ENCODE data around the gene HHAT. TPM values are rescaled to one million over a fixed set of nuclear protein-coding genes. Genes with fewer than 3 reads are reported as not detected.

Gene HHAT
- total RNA-seq, 1 donor, result 15.1 TPM

DNA sequence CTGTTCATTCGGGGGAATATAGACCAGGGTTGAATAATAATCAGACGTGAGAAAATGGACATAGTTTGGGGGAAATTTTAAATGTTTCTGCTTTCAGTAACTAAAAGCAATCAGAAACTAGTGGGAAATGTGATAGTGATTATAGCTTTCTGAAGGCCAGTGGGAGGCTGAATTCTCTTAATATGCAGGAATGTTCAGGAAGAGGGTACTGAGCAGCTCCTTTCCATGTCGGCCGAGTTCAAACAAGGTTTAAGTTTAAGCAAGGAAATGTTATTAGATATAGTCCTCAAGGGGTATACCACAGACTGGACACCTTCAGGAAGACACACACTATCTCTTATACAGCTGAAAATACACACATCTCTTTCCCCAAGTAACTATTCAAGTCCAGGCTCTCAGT is 105.5 kb downstream of the HHAT start:
- no peak for DNase-seq (ENCODE audit: low read depth in 2 of 3, low spot score in 2 of 3)

DNA sequence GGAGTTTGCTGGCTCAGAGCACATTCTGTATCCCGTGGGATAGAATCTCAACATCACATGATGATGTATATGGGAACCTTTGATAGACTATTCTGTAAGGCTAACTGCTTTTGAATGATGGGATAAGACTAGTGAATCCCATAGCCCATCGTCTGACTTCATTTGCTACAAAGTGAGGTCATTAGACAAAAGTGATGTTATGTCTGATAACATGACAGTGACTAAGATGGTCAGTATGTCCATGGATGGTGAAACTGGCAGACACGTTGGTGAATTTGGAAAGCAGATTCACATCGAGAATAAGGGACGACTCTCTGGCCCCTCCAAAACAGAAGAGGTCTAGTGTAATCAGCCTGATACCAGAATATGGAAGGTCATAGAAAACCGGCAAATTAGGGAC is 108.4 kb downstream of the HHAT start:
- no peak for DNase-seq (ENCODE audit: low read depth in 2 of 3, low spot score in 2 of 3)

DNA sequence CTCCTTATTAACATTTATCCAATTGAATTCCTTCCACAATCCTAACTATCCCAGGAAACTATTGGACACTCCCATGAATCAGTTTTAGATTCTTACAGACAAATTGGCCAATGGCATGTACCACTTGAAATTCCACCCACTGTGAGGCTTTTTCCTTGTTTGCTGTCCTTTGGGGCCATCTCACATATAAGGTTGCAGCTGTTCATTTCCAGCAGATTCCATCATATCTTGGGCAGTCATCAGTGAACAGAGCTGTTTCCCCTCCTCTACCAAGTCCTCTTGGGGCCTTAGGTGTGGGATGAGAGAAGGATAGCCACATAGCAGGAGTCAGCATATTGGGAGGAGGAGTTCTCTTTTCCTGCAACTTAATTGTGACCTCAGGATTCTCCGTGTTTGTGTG is 109.1 kb downstream of the HHAT start:
- DNase-seq (ENCODE audit: low read depth in 2 of 3, low spot score in 2 of 3), result no peak

DNA sequence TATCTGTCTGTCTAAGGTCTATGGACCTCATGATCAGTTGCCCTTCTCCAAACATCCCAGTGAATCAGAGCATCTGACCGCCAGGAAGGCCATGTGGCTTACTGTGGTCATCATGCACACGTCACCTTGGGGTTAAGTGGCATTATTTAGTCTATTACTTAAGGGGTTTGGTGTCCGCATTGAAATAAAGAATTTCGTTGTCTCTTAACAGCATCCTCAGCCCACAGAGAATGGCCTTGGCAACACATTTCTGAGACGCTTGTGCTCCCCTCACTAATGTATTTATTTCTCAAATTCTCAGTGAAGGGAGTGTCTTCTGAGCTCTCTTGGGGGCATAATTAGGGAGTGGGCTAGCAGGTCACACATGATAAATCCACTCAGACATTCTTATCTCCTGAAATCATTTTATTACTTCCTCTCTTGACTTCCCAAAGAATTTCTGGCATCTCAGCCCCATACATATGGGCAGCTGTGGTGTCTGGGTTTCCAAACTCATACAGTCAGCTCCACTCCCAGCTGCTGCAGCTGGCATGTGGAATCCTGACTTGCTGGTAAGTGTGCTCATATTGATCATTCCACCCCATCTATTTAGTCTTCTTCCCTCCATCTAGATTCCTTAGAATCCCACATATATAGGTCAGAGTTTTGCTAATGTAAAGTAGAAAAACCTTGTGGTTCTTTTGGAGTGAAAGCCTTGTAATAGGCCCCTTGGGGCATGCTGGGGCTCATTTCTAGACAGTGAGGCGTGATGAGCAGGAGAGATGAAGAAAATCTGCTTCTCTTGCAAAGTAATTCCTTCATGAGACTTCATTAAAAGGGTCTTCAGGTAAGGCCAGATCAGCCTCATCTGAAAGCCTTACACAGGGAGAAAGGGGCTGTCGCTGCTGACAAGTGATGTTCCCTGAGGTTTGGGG is 110.5 kb downstream of the HHAT start:
- DNase-seq (ENCODE audit: low read depth in 2 of 3, low spot score in 2 of 3), result no peak

DNA sequence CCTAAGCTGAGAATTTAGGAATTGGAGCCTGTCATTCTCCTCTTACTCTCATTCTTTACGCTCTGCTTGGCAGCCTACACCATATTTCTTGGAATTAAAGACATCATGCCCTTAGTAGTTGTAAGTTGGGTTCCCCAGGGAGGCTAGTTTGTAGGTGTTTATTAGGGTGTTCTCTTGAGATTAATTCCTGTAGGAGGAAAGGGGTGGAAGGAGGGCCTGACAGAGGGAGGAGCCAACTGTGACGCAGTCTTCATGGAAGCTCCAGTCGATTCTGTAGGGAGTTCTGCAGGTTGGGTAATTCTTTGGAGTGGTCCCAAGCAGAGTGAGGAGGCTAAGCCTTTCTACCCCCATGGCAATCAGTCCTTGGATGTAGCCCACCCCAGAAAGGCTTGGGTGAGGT is 111.4 kb downstream of the HHAT start:
- DNase-seq (ENCODE audit: low read depth in 2 of 3, low spot score in 2 of 3), result no peak

DNA sequence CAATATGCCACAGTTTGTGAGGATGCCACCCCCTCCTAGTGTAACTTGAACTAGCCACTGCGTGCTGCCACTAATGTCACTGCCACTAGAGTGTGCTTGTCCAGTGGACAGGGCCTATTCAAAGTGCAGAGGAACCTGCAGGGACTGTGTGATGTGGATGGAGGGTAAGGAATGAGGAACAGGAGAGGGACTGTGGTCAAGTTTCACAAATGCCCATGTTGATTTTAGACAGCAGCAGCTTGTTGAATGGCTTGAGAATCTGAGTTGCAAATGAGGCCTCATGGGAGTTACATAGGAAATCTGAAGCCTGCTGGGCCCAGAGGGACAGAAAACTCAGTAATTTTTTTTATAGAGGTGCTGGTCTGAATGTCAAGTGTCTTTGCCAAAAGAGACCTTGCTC is 112.3 kb downstream of the HHAT start:
- DNase-seq (ENCODE audit: low read depth in 2 of 3, low spot score in 2 of 3), result no peak

DNA sequence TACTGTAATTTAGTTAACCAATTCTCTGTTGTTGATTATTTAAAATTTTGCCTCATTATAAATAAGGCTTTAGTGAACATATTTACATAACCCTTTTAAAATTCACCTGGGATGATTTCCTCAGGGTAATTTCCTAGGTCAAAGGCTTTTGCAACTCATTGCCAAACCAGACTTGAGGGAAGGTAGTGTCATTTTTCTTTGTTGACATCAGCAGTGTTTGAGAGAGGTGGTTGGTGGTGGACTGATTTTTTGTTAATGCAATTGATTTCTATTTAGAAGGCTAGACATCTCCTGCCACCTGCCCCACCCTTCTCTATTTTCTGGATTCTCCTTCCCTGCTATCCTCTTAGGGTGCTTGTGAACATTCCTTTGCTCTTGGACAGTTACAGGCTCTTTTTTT is 116.8 kb downstream of the HHAT start:
- no peak for DNase-seq (ENCODE audit: low read depth in 2 of 3, low spot score in 2 of 3)

DNA sequence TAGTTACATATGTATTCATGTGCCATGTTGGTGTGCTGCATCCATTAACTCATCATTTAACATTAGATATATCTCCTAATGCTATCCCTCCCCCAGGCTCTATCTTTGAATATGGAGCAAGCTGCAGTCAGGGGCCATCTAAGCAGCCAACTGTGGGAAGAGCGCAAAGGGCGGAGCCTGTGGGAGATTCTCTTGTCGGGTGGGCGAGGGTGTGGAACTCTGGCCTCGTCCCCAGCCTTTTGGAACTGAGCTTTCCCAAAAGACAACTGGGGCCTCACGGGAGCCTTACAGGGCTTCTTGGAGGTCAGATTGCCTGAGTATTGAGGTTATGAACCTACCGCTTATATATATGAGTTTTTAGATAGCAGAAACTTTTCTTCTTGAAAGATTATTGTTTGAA is 117.2 kb downstream of the HHAT start:
- no peak for DNase-seq (ENCODE audit: low read depth in 2 of 3, low spot score in 2 of 3)

DNA sequence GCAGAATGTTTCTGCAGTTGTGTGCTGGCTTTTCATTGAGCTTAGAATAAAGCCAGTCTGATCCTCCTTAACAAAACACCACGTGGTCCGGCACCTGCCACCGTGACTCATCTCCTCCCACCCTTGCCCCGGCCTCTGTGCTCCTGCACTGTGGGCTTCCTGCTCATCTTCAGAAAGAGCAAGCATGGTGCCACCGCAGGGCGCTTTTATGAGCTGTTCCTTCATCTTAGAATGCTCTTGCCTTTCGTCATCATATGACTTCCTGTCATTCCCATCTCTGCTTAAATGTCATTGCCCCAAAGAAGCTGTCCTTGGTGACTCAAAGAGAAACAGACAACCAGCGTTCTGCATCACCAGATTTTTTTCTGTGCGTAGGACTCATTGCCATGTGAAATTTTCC is 117.8 kb downstream of the HHAT start:
- DNase-seq (ENCODE audit: low read depth in 2 of 3, low spot score in 2 of 3), result no peak

DNA sequence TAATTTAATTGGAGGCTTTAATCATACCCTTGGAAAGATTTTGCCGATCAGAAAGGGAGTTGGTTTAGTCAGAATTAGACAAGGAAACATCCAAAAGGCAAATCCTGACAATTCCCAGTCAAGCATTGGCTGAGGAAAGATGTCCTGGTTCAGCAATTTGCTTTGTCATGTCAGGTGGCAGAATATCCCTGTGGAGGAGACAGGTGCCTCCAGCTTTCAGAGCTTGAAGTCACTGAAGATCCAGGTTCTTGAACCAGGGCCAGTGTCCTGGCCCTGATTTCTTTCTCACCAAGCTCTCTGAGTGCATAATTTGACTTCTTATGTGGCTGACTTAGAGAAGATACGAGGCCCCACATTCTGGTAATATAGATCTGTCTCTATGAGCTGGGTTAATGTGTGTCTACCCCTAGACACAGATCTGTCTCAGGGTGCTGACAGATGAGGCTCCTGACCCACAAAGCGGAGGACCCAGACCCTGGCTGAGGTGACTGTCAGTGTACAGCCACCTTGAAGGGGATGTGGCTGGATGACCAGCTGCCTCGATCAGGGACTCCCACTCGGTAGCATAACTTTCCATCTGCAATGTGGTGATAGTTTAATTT is 118.9 kb downstream of the HHAT start:
- DNase-seq (ENCODE audit: low read depth in 2 of 3, low spot score in 2 of 3), result no peak

DNA sequence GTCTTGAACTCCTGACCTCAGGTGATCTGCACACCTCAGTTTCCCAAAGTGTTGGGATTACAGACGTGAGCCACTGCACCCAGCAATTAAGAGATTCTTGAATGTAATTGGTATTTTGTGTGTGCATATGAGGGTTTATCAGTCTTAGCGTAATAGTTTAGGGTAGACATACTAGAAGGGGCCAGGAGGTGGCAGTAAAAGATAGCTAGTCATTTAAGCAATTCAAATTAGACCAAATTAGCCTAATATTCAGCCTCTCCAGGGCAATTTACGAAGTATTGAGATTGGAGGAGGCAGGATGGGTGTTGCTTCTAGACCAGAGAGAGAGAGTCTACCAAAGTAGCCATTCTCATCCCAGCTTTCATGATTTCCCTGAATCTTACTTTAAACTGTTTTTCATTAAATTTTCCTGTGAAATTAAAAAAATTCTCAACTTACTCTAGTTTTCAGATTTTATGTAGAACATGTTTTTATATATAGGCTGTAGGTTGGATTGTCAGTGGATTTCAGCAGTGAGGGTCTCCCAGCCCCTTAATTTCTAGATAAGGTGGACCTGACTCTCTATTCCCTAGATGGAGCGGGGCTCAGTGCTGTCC is 119.7 kb downstream of the HHAT start:
- peak in 2 of 3 donors; percentile 47 to 73 for DNase-seq (ENCODE audit: low read depth in 2 of 3, low spot score in 2 of 3)

DNA sequence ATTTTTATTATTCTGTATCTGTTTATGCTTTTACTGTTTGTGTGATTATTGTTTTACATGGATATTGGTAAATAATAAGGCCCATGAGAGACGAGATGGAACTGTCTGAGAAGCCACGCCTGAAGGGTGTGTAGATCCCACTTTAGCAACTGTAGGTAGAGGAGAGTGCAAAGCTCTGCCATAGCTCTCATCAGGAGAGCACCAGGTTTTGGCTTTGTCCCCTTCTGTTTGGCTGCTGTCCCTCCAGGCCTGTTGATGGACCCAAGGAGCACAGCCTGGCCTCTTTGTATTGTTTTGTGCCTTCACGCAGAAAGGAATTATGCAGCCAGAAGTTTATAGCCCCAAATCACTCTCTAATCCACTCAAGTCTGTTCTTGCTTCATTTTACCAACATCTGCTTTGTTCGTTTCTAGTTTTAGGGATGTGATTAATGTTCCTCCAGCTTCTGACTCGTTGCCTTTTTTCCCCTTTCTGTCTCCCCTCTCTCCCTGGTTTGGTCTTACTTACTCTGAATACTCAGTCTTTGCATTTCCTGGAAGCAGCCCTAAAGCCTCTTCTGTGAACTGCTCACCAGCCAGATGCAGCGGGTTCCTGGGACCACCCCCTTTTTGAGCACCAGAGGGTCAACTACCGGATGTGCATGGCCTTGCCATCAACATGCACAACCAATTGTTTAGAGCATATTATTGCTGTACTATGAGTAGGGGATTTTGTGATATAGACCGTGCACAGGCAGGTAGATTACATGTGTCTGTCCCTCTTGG is 127.3 kb downstream of the HHAT start:
- no peak for DNase-seq (ENCODE audit: low read depth in 2 of 3, low spot score in 2 of 3)

DNA sequence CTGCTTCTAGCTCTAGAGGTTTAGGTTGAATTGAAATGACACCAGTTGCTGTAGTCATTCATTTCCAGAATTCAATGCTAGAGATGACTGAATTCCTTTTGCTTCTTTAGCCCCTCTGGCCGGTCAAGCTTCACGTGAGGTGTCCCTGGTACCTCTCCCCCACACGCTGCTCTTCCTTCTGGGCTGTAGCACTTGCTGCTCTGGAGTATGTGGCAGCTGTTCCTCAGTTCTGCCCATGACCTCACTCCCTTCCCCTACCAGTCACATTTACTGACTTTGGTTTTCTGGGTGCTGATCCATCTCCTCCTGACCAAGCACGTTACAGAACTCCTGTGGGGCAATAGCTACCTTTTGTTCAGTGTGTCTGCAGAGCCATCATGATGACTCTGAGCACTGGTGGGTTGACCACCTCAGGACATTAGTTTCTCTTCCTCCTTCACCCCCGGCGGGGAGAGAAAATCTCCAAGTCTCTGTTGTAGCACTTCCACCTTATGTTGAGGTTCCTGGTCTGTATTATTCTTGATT is 128.1 kb downstream of the HHAT start:
- no peak for DNase-seq (ENCODE audit: low read depth in 2 of 3, low spot score in 2 of 3)

DNA sequence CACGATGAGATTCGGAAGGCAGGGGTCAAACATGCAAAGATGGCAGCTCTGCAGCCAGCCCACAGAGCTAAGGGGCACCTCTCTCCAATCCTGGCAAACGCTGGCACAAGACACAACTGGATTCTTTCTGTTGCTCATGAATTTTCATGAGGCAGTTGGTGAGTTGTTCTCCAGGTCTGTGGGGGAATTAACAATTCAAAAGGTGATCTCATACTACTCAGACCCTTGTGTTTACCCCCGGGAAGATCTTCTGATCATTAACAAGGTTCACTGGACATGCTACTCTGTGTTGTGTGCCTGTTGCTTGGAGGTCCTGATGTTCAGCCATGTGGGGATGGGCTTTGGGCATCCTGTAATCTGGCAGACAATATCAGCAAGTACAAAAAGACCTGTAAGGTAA is 128.9 kb downstream of the HHAT start:
- DNase-seq (ENCODE audit: low read depth in 2 of 3, low spot score in 2 of 3), result no peak

DNA sequence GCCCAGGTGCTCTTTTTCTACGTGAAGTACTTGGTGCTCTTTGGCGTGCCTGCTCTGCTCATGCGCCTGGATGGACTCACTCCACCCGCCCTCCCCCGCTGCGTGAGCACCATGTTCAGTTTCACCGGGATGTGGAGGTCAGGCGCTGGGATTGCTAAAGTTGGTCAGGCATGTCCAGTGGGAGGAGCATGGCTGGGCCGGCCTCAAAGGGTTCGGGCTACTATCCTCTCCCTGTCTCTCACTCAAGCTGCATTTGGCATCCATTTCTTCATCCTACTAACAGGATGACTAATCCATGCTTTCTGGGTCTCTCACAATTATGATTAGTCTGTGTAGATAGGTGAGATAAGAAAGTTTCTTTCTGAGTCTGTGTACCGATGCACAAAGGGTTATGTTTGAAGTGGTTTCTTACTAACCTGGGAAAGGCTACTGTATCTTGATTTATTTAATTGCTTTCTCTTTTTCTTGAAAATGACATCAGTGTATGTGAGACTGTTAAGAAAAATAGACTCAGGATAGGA is 135.9 kb downstream of the HHAT start:
- DNase-seq (ENCODE audit: low read depth in 2 of 3, low spot score in 2 of 3), result no peak

DNA sequence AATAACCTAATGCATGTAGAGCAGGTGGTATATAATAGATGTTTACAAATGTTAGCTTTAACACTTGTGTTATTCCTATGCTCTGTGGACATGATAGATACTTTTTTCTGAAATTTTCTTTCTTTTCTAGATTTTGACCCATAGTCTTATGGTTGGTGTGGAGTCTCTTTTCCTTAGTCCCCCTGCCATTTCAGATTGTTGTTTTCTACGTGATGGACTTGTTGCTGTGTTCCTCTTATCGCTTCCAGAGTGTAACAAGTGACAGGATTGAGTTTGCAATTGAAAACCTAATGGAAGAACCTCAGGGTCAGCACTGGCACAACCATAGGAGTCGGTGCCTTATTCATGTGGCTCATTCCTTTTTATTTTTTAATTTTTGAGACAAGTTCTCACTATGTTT is 136.4 kb downstream of the HHAT start:
- no peak for DNase-seq (ENCODE audit: low read depth in 2 of 3, low spot score in 2 of 3)

DNA sequence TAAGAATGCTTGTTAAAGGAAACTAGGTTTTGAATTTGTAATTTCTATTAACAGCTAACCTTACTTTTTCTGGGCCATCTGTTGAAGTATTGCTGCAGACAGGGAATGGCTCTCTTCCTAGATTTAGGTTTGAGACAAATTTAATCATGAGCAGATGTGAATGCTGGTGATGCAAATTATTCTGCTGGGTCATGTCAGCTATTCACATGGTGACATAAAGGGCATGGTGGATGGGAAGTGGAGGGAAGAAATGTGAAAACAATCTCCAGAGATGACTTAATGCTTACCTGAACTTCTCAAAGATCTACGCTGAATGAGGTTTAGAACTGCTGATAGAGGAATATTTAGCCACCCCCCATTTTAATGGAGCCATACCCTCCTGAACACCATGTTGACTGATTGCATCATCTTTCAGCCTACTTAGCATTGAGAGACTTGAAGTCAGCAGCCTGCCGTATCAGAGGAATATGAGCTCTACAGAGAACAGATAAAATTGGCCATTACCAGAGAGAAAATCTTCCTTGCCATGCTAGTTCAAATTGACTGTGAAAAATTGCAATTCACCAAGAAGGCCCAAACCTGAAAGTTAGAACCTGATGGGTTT is 138.8 kb downstream of the HHAT start:
- no peak for DNase-seq (ENCODE audit: low read depth in 2 of 3, low spot score in 2 of 3)

DNA sequence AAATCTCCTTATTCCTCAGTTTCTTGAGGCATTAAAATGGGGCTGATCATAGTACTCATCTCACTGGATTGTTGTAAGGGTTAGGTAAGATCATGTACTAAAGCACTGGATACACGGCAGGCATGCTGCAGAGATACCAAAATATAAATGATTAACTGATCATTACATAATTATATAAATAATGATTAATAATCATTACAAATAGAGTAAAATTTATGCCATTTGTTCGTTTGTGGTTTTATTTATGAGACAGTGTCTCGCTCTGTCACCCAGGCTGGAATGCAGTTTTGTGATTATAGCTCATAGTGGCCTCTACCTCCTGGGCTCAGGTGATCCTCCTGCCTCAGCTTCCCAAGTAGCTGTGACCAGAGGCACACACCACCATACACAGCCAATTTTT is 140.7 kb downstream of the HHAT start:
- DNase-seq (ENCODE audit: low read depth in 2 of 3, low spot score in 2 of 3), result no peak

DNA sequence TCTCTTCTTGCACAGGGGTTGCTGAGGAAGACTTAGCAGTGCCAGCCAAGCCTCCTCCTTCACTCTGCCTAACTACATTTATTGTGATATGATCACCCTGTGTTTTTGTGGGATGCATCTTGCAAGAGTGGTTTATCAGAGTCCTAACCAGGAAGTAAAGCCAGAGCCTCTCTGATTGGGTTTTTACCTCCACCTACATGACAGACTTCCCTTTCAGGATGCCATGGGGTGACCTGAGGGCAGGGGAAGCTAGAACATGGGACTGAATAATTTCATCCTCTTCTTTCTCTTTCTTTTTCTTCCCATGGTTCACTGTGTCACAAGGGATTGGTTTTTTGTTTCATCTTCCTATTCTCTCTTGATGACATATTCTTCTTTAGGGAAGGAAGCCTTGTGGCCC is 146.6 kb downstream of the HHAT start:
- DNase-seq (ENCODE audit: low read depth in 2 of 3, low spot score in 2 of 3), result no peak

DNA sequence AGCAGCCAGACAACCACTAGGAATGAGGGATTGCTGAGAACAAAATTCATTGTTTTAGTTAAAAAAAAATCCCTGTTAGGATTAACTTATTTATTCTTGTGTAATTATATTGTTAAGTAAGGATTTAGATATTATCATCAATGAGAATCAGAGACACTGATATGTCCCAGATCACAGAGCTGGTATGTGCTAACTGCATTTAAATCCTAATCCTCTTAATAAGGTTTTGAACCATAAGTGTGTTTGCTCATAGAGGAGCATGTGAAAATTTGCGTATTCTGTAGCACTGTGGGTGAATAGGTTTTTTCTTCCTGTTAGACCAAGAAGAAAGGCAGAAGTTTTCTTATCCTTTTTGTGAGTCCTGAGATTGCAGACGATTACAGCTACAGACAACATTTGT is 147.1 kb downstream of the HHAT start:
- DNase-seq (ENCODE audit: low read depth in 2 of 3, low spot score in 2 of 3), result no peak
